DMS153 (cell line): Measurements from ENCODE around the gene FZD4.
"Not testable (repeated sequence)": the region's sequence is repeated elsewhere in the genome, so short reads cannot be mapped to it uniquely, and the experiment has no call there.

ENCODE experiments used
- DNase-seq: peaks from one replicate; lab custom pipeline; 2025; lab: John Stamatoyannopoulos, UW

The FZD4 gene

DNA sequence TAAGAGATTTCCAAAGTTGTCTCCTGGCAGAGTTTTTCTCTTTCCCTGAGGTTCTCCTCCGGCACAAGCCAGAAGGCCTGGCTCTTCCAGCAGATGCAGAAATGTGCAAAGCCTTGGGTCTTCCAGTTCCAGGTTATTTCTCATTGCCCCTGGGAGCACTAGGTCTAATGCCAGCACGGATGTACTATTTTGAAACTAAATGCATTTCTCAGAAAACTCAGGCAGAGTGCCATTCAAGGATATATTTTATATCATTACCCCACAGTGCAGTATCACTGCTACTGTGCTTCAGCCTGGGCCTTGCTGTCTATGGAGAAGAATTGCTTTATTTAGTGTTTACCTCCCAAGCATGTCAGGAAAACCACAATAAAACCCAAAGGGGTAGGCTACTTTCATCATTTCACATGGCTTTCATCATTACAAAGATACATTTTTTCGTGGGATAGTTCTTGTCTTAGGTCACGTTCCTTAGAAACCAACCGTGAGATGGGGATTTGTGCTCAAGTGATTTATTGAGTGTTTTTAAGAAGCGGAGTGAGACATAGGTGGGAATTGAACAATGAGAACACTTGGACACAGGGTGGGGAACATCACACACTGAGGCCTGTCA is 22.4 kb upstream of the FZD4 start:
- no peak for DNase-seq

DNA sequence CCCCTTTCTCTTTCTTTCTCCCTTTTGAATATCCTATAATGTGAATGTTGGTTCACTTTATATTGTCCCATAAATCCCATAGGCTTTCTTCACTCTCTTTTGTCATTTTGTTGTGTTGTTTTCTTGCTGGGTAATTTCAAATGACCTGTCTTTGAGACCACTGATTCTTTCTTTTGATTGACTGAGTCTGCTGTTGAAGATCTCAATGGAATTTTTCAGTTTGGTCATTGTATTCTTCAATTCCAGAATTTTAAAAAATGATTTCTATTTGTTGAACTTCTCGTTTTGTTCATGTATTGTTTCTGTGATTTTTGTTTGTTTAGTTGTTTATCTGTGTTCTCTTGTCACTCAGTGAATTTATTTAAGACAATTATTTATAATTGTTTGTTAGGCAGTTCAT is 17.5 kb upstream of the FZD4 start:
- DNase-seq: no peak

DNA sequence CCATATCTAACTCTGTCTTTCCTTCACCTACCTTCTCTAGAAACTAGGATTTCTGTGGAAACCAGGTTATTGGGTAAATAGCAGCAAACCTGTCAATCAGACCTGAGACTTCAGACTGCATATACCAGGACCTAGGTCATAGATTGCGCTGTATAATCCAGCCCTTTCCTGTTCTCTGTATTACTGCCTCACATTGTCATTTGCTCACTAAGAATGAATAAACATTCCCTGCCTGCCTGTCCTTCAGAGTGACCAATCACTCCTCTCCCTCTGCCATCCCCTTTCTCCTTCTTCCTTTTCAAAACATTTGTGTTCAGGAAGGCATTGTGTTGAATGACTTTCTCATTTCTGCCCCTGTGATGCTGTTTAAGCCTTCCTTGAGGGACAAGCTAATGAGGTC is 14.1 kb upstream of the FZD4 start:
- DNase-seq: no peak

DNA sequence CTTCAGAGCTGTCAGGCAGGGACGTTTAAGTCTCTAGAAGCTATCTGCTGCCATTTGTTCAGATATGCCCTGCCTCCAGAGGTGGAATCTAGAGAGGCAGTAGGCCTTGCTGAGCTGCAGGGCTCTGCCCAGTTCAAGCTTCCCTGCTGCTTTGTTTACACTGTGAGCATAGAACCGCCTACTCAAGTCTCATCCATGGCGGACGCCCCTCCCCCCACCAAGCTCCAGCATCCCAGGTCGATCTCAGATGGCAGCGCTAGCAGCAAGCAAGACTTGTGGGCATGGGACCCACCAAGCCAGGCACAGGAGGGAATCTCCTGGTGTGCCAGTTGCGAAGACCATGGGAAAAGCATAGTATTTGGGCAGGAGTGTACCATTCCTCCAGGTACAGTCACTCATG is 12.4 kb upstream of the FZD4 start:
- not testable (repeated sequence) for DNase-seq

DNA sequence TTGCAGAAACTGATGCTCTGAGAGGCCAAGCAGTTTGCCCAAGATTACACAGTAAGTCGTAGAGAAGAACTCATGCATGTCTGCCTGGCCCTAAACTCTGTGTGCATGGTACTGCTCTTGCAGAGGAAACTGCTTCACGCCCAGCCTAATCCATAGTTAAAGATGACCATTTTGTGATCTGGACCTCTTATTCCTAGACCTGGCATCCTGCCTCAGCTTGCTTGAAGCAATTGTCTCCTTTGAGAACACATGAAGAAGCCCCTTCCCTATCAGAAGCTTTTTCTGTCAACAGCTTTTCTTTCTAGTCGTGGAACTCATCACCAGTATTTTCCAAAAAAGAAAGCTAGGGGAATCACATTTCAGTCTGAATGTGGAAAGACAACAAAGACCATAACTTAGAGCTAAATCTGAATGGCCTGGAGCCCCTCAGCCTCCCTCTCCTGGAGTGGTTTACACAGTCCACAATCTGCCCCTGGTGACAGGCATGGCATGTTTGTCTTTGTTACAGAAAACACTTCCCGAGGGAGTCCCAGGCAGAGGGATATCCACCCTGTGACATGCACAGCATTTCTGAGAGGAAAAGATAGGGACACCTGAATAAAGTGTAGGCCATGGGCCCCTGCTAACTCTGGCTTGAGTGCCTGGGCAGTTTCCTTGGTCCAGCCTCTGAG is 2.9 kb upstream of the FZD4 start:
- DNase-seq: no peak

DNA sequence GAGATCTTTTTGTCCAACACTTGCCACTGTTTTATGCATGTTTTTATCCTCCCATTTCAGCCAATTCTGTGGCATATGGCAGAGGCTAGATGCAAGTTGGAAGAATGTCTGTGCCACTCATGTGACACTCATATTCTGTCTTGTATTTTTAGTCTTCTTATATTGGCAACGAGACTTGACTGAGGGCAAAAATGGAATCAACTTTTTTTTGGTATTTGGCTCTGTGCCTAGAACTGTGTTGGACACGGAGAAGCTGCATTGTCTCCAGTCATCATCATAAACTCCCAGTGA is 1.7 kb upstream of the FZD4 start:
- no peak for DNase-seq

DNA sequence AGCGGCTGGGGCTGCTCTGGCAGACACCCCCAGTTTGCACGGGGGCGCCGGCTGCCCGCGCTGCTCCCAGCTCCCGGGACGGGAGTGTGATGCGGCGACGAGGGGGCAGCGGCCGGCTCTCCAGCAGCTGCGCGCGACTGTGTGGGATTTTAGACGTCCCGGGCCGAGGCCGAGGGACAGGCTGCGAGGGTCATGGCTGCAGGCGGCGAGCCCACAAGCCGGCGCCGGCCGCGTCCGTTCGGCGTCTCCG is 159 bp downstream of the FZD4 start:
- no peak for DNase-seq

DNA sequence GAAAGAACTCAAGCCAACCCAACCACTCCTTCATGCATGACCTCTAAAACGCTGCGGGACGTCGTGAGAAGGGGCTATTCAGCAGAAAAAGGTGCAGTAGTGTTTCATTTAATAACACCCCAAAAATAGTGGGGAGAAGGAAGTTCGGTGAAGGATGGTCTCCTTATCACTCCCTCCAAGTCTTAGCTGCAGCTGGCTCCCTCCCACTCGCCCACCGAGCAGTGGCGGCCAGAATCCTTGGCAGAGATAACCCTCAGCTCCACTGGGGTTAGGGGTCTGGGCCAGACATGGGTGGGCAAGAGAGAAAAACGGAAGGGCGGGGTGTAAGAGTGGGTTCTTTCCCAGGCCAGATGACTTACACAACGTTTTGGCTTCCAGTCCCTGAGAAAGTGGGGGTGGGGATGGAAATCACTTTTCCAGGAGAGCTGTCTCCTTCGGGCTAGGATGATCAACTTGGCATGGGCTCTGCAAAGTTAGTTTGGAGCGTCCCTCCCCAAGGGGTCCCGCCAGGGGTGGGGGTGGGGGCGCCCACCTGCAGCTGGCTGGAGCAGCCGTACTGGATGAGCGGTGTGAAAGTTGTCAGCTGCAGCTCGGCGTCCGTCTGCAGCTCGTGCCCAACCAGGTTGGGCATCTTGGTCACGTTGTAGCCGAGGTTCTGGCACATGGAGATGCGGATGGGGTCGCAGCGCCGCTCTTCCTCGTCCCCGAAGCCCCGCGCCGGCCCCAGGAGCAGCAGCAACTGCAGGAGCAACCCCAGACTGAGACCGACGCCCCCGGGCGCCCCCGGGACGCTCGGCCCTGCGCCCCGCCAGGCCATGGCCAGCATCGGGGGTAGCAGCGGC is 705 bp downstream of the FZD4 start:
- DNase-seq: no peak

DNA sequence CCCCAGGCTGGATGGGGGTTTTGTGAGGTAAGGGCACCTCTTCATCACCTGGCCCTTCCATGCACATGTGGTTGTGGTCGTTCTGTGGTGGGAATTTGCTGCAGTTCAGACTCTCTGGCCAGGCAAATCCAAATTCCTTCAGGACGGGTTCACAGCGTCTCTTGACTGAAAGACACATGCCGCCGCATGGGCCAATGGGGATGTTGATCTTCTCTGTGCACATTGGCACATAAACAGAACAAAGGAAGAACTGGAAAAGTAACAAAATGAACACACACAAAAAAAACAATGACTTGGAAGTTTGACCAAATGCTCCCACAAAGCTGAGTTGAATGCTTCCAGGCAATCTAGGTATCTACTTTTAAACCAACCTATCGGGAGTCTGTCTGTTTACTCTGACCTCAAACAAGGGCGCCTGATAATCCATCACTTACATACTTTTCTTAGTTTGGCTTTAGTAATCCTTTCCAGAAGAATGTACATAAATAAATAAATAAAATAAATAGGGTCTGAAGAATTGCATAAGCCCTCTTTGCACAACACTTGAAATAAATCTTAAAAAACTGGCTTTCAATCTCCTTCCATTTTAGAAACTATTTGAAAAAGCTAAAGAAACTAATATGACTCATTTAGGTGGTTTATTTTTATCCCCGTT is 2.8 kb downstream of the FZD4 start:
- no peak for DNase-seq

DNA sequence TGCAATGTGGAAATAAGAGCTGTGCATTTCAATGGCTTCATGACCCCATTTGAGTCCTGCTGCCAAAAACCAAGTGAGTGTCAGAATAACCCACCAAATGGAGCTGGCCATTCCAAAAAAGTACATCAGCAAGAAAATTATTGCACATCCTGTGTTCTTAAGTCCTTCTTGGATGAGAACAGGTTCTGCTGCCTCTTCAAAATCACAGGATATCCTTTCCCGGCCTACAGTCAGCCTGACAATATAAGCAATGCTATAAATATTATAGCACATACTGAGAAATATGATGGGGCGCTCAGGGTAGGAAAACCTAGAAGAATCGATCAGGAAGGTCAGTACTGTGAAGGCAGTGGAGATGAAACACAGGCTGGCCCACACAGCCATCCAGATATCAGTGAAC is 3.5 kb downstream of the FZD4 start:
- DNase-seq: no peak

DNA sequence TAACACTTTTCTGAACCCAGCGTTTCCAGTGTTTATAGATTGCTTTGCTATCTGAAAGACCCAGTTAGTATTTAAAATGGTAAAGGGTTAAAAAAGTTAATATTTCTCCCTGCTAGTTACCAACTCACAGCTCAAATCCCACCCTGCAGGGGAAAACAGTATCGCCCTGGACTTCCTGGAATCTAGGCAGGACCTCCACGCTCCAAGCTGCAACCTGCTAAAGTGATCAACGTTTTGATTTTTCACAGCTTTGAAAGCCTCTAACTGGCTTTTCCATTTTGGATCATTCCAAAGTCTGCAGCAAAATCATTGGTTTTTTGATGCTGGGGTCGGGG is 4.6 kb downstream of the FZD4 start:
- DNase-seq: no peak

DNA sequence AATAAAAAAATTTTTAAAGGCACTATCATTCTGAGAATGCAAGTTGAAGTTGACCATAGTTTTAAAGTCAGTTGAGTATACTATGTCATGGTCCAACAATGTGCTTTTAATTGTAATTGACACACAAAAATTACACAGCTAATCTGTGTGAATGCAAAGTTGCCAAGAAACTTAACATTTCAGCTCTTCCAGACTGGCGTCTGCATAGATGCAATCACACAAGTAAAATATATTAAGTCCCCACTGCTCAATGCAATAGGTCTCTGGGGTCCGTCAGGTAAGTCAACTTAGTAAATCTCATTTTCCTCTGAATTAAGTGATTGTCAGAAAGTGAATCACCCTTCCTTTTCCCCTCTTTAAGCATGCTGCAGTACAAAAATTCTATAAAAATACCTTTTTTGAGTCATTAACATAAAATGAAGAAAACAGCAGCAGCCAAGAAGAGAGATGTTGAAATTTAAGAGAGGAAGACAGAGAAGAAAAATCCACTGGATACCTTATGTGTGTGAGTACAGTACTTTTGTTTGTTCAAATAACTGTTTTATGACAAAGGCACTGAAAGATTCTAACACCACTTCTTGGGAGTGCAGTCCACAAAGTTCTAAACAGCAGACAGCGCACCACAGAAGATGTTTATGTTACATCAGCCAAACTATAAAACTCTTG is 5.1 kb downstream of the FZD4 start:
- DNase-seq: no peak

DNA sequence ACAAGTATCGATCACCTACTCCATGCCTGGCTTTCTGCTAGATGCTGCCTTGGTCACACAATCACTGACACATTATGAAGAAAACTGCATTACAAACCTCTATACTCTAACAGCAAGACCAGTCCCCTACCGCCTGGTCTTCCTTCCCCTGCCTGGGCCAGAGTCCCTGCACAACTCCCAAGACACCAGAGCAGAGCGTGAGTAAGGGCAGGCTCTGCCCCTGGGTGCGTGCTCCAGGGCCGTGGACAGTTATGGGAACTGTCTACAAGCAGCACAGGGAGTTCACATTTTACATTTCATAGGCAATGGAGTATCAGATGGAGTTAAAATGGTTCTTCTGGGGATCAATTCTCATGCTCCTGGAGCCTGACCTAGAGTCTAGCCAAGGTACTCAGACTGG is 6.5 kb downstream of the FZD4 start:
- DNase-seq: no peak

DNA sequence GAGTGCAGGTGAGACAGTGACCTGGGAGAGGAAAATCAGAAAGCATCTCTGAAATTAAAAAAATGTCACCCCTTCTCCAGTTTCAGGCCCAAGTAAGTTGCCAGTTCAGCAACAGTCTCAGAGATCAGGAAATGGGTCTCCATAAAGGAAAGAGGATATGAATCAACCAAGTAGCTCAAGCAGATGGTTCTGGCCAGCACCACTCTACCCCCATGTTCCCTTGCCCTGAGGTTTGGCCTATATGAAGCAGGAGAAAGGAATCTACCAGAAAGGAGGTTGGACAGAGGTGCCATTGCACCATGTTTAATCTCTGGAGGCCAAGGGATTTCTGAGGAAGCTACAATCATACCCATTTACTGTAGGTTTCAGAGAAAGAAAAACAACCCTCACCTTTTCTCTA is 7.7 kb downstream of the FZD4 start:
- no peak for DNase-seq

DNA sequence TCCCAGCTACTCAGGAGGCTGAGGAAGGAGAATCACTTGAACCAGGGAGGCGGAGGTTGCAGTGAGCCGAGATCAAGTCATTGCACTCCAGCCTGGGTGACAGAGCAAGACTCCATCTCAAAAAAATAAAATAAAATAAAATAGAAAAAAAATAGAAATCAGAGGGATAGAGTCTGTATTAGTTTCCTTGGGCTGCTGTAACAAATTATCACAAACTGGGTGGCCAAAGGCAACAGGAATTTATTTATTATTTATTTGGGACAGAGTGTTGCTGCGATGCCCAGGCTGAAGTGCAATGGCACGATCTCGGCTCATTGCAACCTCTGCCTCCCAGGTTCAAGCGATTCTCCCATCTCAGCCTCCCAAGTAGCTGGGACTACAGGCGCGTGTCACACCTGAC is 11.7 kb downstream of the FZD4 start:
- DNase-seq: not testable (repeated sequence)

DNA sequence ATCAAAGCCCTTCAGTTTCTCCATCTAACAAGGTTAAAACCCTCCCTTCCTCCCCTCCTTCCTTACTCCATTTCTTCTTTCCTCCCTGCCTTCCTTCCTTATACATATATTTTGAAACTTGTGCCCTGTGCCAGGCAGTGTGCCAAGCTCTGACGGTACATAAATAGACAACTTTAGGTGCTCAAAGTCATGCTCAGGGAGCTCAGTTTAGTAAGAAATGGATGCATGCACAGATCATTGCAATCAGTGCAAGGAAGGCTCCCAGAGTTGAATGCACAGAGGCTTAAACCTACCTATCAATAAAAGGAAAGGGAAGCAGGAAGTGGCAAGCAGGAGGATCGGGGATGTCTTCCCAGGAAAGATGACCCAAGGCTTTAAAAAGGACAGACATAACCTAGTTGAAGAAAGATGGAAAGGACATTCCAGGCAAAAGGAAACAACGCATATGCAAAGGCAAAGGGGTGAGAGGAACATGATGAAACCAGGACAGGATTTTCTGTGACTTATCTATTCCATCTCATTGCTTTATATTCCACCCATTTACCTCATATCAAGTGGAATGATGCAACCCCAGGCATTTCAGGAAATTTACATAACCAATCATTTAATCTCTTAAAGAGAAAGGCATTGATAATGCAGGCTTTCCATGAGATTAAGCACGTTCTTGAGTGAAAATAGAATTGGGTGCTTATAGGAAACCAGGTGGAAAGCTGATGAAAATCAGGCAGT is 13.2 kb downstream of the FZD4 start:
- no peak for DNase-seq

DNA sequence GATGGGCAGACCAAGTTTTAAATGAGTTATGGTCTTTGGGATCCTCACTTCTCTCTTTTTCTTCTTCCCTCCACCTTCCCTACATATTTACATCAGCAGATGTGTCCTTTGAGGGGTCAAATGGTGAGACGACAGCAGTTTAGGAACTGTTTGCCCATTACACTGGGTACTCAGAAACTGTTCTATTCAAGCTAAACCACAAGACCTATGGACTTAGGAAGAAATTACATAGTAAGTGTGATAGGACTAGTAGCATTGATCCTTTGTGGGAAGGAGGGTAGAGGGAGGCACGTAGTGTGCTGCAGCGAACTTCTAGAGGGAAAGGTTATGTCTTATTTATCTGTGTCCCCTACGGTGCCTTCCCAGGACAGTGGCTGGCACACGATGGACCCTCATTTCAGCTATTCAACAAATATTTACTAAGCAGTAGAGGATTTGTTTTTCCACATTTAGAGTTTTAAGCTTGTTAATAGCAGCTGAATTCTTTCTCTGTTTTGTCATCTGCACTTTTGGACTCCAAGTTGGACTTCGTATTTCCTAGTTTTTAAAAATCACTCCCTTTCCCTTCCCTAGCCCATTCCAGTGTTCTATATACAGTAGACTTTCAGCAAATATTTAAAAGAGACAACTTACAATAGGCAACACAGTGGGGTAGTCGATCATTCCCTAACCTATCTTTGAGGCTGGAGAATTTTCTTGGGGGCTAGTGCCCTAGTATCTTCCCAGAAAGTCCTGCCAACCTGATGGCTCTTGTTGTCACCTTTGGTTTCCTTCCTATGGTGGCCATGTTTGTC is 13.9 kb downstream of the FZD4 start:
- no peak for DNase-seq

DNA sequence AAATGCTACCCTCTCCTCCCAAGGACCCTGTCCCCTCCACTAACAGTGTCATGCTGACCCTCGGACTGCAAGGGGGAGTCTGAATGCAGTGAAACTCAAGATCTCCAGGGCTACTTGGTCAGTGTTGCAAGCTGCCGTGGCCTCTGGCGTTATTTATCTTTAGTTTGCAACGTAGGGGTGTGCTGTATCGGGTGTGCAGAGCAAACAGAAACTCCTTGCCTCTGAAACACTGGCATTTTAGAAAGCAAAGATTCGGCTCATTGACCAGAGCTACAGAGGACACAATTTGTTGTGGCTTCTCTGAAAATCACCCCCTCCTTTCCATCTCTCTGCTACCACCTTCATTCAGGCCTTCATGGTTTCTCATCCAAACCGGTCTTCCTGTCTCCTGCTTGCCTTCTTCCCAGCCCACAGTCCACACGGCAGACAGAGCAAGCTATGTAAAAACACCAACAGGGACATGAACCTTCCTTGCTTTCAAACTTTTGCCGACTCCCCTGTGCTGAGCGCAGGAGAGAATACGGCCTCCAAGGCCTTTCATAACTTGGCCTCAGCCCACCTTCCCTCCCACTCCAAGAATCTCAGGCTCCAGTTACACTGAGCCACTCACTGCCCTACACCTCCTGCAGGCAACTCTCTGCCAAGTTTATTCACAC is 14.9 kb downstream of the FZD4 start:
- no peak for DNase-seq

DNA sequence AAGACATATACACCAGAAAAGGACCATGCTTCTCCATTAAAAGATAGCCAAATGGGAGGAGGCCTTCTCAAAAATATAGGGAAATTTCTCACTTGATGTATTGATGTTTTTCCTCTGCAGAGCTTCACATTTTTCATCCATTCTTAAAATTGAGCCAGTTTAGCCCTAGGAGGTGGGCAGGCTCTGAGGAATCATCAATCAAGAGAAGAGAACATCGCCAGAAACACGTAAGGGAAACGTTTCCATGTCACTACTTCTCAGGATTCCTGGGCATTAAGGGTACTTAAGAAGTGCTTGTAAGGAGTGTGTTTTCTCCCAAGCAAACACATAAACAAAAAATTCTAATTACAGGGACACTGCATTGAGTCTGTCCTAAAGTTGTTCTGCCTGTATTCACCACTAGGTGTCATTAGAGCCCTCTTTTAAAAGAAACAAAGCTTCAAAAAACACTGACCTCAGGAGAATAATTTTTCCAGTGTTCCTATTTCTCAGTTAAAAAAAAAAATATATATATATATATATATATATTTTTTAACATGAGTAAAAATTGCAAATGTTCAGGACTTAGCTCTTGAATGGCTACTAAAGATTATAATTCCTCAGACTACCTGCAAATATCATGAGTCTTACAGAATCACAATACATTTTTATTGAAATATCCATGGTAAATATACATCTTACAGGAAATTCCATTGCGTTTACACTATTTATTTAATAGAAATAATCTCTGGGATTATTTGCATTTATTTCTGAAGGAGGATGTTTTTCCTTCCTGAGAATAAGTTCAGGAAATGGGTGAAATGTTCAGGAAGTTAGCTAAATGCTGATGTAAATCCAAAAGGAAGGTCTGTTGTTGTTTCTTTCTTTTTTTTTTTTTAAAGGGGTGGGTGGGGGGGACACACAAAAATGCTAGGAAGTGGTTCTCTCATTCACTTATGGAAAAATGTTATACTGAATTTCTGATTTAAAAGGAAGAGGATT is 16.0 kb downstream of the FZD4 start:
- DNase-seq: no peak
